Measurements from ENCODE around the gene WASHC1.
"Not testable (repeated sequence)": the region's sequence is repeated elsewhere in the genome, so short reads cannot be mapped to it uniquely, and the experiment has no call there.

- not testable (repeated sequence) for TF ChIP-seq CTCF (conservative IDR thresholded peaks at IDR 0.05; ENCODE audit: low read depth, low read length); EZH2 (IDR thresholded peaks at IDR 0.05; ENCODE audit: borderline replicate concordance, low read depth, low read length, poor library complexity, severe bottlenecking)
These were observed 16.9 kb upstream of the WASHC1 start for GRCh38 chr9:46164-46563.
